Measurements from ENCODE around the gene GNG12.

DNA sequence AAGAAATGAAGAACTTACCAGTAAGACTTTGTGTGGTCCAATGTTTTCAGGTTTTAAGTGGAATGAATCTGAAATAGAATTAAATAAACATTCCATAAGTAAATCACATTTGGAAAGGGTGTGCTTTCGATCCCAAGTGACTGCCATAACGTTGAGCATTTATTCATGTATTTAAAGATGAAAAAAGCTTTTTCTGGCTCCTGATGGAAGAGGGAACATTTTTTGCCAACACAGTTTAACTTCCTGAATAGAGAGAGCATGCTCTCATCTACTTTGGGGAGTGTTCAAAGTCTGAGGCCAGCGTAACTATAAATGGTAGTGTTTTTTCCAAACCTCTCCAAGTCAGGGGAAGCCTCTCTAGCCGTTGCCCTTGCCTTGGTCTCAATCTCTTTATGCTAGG lies 55.8 kb downstream of the GNG12 start:
- TF ChIP-seq SP2 (IDR thresholded peaks at IDR 0.05; ENCODE audit: extremely low read depth, low read depth, low read length, poor library complexity, severe bottlenecking) (no peak), DDX20 (tag; IDR thresholded peaks at IDR 0.05; ENCODE audit: low read depth) (no peak)
- TF ChIP-seq, protein P1, sequence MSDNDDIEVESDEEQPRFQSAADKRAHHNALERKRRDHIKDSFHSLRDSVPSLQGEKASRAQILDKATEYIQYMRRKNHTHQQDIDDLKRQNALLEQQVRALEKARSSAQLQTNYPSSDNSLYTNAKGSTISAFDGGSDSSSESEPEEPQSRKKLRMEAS (CRISPR knock-in tag; IDR thresholded peaks at IDR 0.05) = no peak

All from K562 (cell line).